HG03097 (cell line): Measurements from ENCODE around the gene ATP8A1.
"Not testable (repeated sequence)": the region's sequence is repeated elsewhere in the genome, so short reads cannot be mapped to it uniquely, and the experiment has no call there.

Source experiments
- ATAC-seq: cut with Tn5 transposase; IDR thresholded peaks from one replicate; pipeline ENCODE4 v1.9.1; 2021; ENCODE audit not compliant: unreplicated experiment, low FRiP score

The ATP8A1 gene

GRCh38 chr4:42652529-42653231 lies 4.2 kb downstream of the ATP8A1 start:
- ATAC-seq = not testable (repeated sequence)

- ATAC-seq = no peak
Observed at GRCh38 chr4:42649870-42650269, 7.0 kb downstream of the ATP8A1 start.

GRCh38 chr4:42646999-42647541 lies 9.8 kb downstream of the ATP8A1 start:
- no peak for ATAC-seq

GRCh38 chr4:42646013-42646784 lies 10.7 kb downstream of the ATP8A1 start:
- no peak for ATAC-seq

GRCh38 chr4:42644897-42645296 lies 12.0 kb downstream of the ATP8A1 start:
- ATAC-seq = no peak

GRCh38 chr4:42643685-42644084 lies 13.2 kb downstream of the ATP8A1 start:
- ATAC-seq = peak; percentile 71

GRCh38 chr4:42642845-42643615 lies 13.9 kb downstream of the ATP8A1 start:
- ATAC-seq = no peak

GRCh38 chr4:42642101-42642797 lies 14.7 kb downstream of the ATP8A1 start:
- no peak for ATAC-seq

- no peak for ATAC-seq
Observed at GRCh38 chr4:42641656-42642055, 15.2 kb downstream of the ATP8A1 start.

GRCh38 chr4:42641161-42641560 lies 15.7 kb downstream of the ATP8A1 start:
- ATAC-seq = no peak

GRCh38 chr4:42640613-42641012 lies 16.3 kb downstream of the ATP8A1 start:
- ATAC-seq = no peak

- peak; percentile 60 for ATAC-seq
Observed at GRCh38 chr4:42638993-42639392, 17.9 kb downstream of the ATP8A1 start.

- ATAC-seq = no peak
Observed at GRCh38 chr4:42638321-42638720, 18.6 kb downstream of the ATP8A1 start.

GRCh38 chr4:42637867-42638266 lies 19.0 kb downstream of the ATP8A1 start:
- no peak for ATAC-seq

- ATAC-seq = no peak
Observed at GRCh38 chr4:42637104-42637503, 19.8 kb downstream of the ATP8A1 start.

- ATAC-seq = no peak
Observed at GRCh38 chr4:42636645-42636949, 20.3 kb downstream of the ATP8A1 start.

GRCh38 chr4:42633605-42634388 lies 23.1 kb downstream of the ATP8A1 start:
- no peak for ATAC-seq

- ATAC-seq = no peak
Observed at GRCh38 chr4:42632653-42633382, 24.1 kb downstream of the ATP8A1 start.

GRCh38 chr4:42630908-42631307 lies 26.0 kb downstream of the ATP8A1 start:
- ATAC-seq = no peak
